HG03521 (cell line): ENCODE measurements around the gene PFKL.

ENCODE experiments used
- ATAC-seq: cut with Tn5 transposase; IDR thresholded peaks from one replicate; pipeline ENCODE4 v1.9.1; 2021; ENCODE audit warnings: mild to moderate bottlenecking, moderate library complexity; ENCODE audit not compliant: unreplicated experiment

PFKL gene

GRCh38 chr21:44325386-44326271 lies 25.8 kb downstream of the PFKL start:
- no peak for ATAC-seq

DNA sequence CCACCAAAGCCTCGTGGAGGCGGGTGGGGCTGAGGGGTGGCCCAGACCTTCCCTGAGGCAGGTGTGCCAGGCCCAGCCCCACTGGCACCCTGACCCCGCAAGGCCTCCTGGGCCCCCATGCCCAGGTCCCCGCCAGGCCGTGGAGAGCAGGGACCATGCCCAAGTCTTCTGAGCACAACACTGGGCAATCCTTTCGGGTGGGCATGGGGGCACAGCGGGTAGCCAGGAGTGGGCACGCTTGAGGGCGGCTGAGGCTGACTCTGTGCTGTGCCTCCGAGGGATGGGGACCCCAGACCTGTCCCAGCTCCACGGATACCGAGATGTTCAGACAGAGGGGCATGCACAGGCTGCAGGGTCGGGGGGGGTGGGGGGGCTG lies 26.4 kb downstream of the PFKL start:
- ATAC-seq: no peak

DNA sequence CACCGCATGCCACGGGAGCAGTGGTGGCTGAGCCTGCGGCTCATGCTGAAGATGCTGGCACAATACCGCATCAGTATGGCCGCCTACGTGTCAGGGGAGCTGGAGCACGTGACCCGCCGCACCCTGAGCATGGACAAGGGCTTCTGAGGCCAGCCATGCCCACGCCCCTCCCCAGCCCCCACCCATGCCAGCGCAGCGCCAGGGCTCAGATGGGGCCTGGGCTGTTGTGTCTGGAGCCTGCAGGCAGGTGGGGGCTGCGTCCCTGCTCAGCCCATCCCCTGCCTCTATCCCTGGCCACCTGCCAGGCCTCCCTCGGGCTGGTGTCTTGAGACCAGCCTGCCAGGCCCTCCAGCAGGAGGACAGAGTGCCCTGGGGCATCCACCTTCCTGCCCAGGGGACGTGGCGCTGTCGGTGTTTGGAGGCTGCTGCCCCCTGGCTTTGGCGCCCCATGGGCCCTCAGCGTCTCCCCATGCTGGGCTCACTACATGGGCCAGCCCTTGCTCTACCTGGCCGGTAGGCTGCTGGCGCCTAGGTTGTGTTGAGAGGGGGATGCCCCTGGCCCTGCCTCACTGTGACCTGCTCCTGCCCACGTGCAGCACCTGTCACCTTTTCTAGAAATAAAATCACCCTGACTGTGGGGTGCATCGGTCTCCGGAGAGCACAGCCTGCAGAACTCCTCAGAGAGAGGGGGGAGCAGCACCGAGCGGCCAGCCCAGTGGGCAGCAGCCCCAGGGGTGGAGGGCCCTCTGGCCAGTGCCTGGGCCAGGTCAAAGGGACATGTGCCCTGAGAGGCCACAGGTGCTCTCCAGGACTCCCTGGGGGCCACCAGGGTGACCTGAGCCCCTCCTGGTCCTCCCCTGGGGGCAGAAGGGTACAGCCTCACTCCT lies 27.1 kb downstream of the PFKL start:
- no peak for ATAC-seq

GRCh38 chr21:44327603-44327974 lies 27.7 kb downstream of the PFKL start:
- ATAC-seq: no peak

- ATAC-seq: no peak
These were observed 28.5 kb downstream of the PFKL start for GRCh38 chr21:44328242-44328895.

DNA sequence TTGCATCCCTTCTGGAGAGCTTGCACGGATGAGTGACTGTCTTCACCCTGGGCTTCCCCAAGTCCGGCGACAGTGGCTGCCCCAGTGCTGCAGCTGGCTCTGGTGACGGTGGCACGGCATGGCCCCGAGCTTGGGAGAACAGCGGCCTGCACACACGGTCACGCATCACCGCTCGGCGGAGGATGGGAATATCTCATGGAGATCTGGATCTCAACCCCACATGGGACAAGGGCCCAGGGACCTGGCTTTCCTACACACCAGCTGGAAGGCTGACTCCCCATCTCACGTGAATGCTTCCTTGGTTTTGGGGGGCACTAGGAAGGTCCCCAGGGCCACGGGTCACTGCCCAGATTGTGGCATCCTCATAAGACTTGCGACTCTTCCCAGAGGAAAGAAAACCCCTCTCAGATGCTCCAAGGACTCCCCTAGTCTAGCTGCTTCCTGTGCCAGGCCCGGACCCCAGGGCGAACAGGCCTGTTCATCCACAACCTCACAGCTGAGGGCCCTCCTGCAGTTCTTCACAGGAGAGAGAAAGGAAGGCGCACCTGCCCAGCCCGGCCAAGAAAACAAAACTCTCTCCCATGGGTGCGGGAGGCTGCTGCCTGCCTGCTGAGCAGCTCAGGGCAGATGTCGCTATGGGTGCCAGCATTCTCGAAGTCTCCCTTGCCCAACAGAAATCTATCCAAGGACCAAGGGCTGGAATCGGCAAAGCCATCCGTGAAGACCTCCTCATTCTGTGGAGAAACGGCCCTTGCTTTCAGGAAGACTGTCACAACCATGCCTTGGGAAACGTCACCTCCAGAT lies 29.4 kb downstream of the PFKL start:
- ATAC-seq: no peak

- no peak for ATAC-seq
These were observed 30.3 kb downstream of the PFKL start for GRCh38 chr21:44329971-44330681.

GRCh38 chr21:44330698-44331097 lies 30.8 kb downstream of the PFKL start:
- ATAC-seq: no peak

DNA sequence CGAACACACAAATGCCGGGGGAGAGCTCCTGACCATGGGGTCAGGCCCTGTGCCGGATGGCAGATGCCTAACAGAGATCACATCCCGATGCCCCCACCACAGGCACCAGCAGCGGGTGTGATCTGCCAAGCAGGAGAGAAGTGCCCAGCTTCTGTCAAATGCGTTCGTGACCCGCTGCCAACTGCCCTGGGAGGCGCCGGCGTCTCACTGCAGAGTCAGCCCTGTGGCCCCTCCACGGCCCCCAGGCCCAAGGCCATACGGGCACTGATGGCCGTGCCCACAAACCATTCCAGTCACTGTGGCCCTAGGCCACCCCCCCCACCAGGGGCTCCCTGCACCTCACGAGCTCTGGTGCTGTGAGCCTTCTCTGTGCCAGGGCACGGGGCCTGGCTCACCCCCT lies 31.4 kb downstream of the PFKL start:
- no peak for ATAC-seq

- ATAC-seq: no peak
These were observed 31.9 kb downstream of the PFKL start for GRCh38 chr21:44331650-44332307.

DNA sequence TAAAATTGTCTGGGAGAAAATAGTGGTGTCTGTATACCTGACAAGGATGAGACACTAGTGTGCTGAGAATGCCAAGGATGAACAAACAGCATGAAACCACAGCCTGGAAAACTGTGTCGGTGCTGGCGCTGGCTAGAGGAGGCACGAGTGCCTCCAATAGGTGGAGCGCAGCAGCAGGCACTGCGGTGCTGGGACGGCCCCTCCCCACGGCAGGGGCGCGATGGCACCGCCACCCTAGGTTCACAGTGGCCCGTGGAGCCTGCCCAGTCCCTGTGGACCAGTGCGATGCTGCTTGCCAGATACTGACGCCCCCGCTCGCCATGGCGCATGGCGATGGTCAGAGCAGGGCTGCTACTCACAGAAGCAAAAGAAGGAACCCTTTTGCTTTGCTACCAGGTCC lies 32.5 kb downstream of the PFKL start:
- ATAC-seq: no peak

- ATAC-seq: no peak
These were observed 33.1 kb downstream of the PFKL start for GRCh38 chr21:44332965-44333364.

- ATAC-seq: no peak
These were observed 33.9 kb downstream of the PFKL start for GRCh38 chr21:44333509-44334328.

GRCh38 chr21:44334329-44335030 lies 34.6 kb downstream of the PFKL start:
- ATAC-seq: no peak

- no peak for ATAC-seq
These were observed 35.6 kb downstream of the PFKL start for GRCh38 chr21:44335266-44336059.

DNA sequence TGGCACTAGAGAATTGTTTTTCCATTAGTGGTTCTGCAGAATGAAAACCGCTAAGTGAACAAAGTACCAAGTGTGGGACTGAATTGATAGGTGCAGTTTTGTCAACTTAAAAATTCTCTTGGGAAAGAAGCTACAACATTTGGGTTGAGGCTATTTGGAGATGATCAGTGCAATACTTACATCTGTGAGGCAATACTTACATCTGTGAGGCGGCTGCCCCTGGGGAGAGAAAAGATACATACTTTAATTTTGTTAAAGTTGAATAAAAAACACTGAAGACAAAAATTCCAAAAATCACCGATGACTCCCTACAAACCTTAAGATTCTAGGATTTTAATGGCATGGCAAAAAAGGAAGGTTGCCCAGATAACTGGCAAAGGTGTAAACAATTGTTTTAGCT lies 37.6 kb downstream of the PFKL start:
- ATAC-seq: no peak
